Motor neuron (in vitro differentiated cells): ENCODE measurements around the gene IREB2. TPM values are rescaled to one million over a fixed set of nuclear protein-coding genes. Genes with fewer than 3 reads are reported as not detected.

Experiments
- ATAC-seq, 8 experiments: fragments of 200-7000 bp; cut with Tn5 transposase; replicated peaks in 6 of 8; 2 replicates each; pipeline ENCODE4 v1.8.0; 2021; ENCODE audit warnings: mild to moderate bottlenecking in 8 of 8, moderate library complexity in 8 of 8
- H3K27ac ChIP-seq, 2 donors: fragments of 250-450 bp; sonication (Bioruptor Pico); 2 replicates each; pipeline ENCODE4 v1.9.0; 2021; ENCODE audit warnings: antibody characterized with exemption in 2 of 2, mild to moderate bottlenecking in 2 of 2, moderate library complexity in 1 of 2
- H3K4me1 ChIP-seq, 2 donors: fragments of 250-450 bp; sonication (Bioruptor Pico); replicated peaks in 1 of 2; 2 replicates each; pipeline ENCODE4 v1.6.1; 2021; ENCODE audit warnings: antibody characterized with exemption in 2 of 2, mild to moderate bottlenecking in 2 of 2, moderate library complexity in 1 of 2
- H3K4me3 ChIP-seq, 5 donors: fragments of 250-450 bp; sonication (Bioruptor Pico); 2 replicates each; pipeline ENCODE4 v1.9.0; 2021; ENCODE audit warnings: antibody characterized with exemption in 5 of 5, mild to moderate bottlenecking in 5 of 5, moderate library complexity in 4 of 5
- WGBS, 10 experiments: fragments of 450-650 bp; shearing (Covaris generic); methylation state at CpG; one replicate each; pipeline ENCODE4 v1.0.0; 2022; 5-methylcytosine and 5-hydroxymethylcytosine counted together
- in situ Hi-C, 9 experiments: fragments of 400-800 bp; cut with MboI; loops; one replicate each; pipeline ENCODE4 v1.15.0; 2021; ENCODE audit warnings: low sequenced_read_pairs in 9 of 9, low pct_unique_long_range_greater_than_20kb in 2 of 9; ENCODE audit not compliant: unreplicated experiment in 9 of 9
- total RNA-seq, 8 experiments: library from RNA; unstranded; fragments of 300-600 nt; gene quantifications; 2 replicates each; pipeline versions ENCODE4 v1.2.3 to v1.2.4, GENCODE V29; 2022

The IREB2 gene
- total RNA-seq, 8 experiments from 2014 or later: 27.1 to 74.6 (median 33.3) TPM

DNA sequence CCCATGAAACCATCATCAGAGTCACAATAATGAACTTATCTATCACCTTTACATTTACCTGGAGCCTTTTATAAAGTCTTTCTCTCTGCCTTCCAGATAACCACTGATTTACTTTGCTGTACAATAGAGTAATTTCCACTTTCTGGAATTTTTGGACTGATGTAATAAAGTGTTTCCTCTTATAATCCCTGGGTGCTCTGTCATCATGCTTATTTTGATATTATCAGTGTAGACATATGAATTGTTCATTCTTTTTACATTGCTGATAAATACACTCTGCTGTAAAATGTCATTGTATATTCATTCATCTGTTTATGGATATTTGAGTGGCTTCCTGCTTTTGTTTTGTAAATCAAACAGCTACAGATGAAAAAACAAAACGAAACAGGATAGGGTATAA lies 27.0 kb upstream of the IREB2 start:
- in situ Hi-C loops: loop anchor here in 3 of 9 experiments (10.0 to 25.0 kb wide), 2 partner anchors 96 to 99 kb away; no protein-coding TSS in a partner anchor
- 0 to 50% (median 25%) methylated on average over 1 of the region's 1 CpG; no CpG with 5 or more reads in 3 of the 10 experiments for WGBS, 10 experiments

DNA sequence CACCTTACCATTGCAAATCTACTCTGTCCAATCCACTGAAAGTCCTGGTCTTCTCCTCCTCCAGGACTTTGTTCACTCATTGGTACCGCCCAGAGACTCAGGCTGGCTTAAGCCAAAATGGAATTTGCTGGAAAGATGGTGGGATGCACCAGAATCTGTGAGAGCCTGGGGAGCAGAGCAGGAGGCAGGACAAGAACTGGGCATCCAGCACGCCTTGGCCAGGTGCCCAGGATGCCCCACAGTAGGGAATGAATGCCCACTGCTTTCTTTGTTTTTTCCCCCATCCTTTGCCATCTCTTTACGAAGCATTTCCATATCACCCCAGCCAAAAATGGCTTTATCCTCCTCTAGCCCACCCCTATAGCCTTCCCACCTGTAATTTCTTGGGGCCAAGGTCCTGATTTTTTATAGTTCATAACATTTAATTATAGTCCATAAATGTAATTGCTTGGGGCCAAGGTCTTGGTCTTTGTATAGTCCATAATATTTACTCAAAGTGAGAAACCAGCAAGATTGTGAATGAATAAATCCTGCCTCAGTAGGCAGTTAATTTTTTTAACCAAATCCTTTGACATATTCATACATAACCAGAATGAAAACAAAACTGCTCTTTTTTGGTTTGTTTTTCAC lies 23.3 kb upstream of the IREB2 start:
- no peak for ATAC-seq
- in situ Hi-C loops: loop anchor here in 3 of 9 experiments (10.0 to 25.0 kb wide), 2 partner anchors 100 to 102 kb away; no protein-coding TSS in a partner anchor
- H3K27ac ChIP-seq: no peak overlapping the region
- 13 to 100% (median 81%) methylated on average over 1 to 3 of the region's 3 CpGs for WGBS, 10 experiments
- peaks cover 12 to 35% of the 10 kb centered on the region in 2 donors for H3K4me1 ChIP-seq
- no peak overlapping the region for H3K4me3 ChIP-seq

More for the DNA sequence above, 27.0 kb upstream of the IREB2 start:
- Histone ChIP-seq H3K4me1 (peaks cover 7 to 16% of the 10 kb centered on the region in 2 donors), H3K4me3 (no peak overlapping the region), H3K27ac (no peak overlapping the region)
- peak in 2 of 8 experiments; percentile 12 to 41 for ATAC-seq

DNA sequence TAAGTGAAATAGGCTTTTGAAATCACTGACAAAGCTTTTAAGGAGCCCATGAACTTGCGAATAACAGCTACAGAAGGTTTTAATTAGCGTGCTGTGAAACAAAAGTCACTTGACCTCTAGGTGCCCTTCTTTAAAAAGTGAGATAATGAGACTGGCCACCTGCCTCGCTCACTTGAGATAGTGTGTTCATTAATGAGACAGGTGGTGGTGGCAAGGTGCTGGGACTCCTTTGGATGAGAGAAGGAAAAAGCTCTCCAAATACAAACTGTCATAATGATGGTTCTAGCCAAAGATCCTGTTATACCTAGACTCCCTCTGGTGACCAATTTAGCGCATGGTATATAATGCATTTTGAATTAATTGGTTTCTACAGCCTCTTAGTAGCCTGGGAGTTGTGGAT lies 22.7 kb upstream of the IREB2 start:
- in situ Hi-C loops: loop anchor here in 3 of 9 experiments (10.0 to 25.0 kb wide), 2 partner anchors 100 to 103 kb away; no protein-coding TSS in a partner anchor
- Histone ChIP-seq H3K4me1 (peaks cover 12 to 35% of the 10 kb centered on the region in 2 donors), H3K27ac (no peak overlapping the region), H3K4me3 (no peak overlapping the region)
- ATAC-seq: peak in 7 of 8 experiments; percentile 22 to 71 (median 31)
- 0 to 92% (median 50%) methylated on average over 1 to 4 of the region's 4 CpGs for WGBS, 10 experiments

DNA sequence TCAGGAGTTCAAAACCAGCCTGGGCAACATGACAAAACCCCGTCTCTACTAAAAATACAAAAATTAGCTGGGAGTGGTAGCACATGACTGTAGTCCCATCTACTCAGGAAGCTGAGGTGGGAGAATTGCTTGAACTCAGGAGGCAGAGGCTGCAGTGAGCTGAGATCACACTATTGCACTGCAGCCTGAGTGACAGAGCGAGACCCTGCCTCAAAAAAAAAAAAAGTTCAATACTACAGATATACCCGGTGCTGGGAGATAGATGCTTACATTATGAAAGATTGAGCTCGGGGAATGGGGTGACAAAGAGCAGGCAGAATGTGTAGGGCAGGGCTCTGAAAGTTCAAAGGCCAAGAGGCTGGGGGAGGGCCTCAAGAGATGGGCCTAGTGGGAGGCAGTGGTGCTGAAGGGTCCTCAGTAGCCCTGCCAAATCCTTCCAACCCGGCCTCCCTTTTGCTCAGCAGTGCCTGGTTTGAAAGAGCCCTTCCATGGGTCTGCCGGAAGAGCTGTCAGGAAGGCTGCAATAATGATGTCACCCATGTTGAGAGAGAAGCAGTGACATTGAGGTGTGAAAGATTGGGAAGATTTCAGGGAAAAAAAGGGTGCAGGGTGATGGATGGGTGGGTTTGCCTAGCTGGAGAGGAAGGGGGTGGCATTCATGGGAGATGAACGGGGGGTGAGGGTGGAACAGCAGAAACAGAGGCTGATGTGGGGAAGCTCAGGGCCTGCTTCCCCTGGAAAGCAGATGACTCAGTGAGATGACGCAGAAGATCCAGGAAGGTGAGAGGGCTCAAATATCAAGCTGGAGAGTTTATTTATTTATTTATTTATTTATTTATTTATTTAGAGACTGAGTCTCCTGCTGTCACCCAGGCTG lies 20.0 kb upstream of the IREB2 start:
- ATAC-seq: peak in 5 of 8 experiments; percentile 70 to 79 (median 76)
- WGBS, 10 experiments: 27 to 100% (median 59%) methylated on average over 1 to 5 of the region's 8 CpGs; no CpG with 5 or more reads in 2 of the 10 experiments
- H3K4me1 ChIP-seq: peaks cover 12 to 32% of the 10 kb centered on the region in 2 donors
- peak overlapping the region in 1 of 2 donors; percentile 59 for H3K27ac ChIP-seq
- in situ Hi-C loops: loop anchor here in 3 of 9 experiments (10.0 to 25.0 kb wide), 2 partner anchors 103 to 106 kb away; no protein-coding TSS in a partner anchor
- H3K4me3 ChIP-seq: no peak overlapping the region

DNA sequence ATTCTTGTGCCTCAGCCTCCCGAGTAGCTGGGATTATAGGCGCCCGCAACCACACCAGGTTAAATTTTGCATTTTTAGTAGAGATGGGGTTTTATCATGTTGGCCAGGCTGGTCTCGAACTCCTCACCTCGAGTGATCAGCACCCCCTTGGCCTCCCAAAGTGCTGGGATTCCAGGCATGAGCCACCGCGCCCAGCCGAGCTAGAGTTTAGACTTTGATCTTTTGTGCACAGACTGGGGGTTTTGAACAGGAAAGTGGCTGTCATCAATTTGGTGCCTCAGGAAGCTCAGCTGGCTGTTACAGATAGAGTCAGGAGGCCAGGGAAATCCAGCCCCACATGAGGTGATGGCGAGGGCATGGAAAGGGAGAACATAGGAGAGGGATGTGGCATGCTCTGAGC lies 19.3 kb upstream of the IREB2 start:
- ATAC-seq: no peak
- Histone ChIP-seq H3K4me3 (no peak overlapping the region), H3K4me1 (peaks cover 12 to 32% of the 10 kb centered on the region in 2 donors), H3K27ac (no peak overlapping the region)
- in situ Hi-C loops: loop anchor here in 3 of 9 experiments (10.0 to 25.0 kb wide), 2 partner anchors 104 to 106 kb away; no protein-coding TSS in a partner anchor
- 40 to 100% (median 83%) methylated on average over 1 to 5 of the region's 9 CpGs; no CpG with 5 or more reads in 4 of the 10 experiments for WGBS, 10 experiments

- no peak overlapping the region for H3K27ac ChIP-seq
- H3K4me3 ChIP-seq: no peak overlapping the region
- in situ Hi-C loops: loop anchor here in 3 of 9 experiments (10.0 to 25.0 kb wide), 2 partner anchors 105 to 107 kb away; no protein-coding TSS in a partner anchor
- 45 to 93% (median 64%) methylated on average over 1 to 3 of the region's 3 CpGs; no CpG with 5 or more reads in 2 of the 10 experiments for WGBS, 10 experiments
- ATAC-seq: no peak
- peaks cover 12 to 32% of the 10 kb centered on the region in 2 donors for H3K4me1 ChIP-seq
These were observed 18.6 kb upstream of the IREB2 start for GRCh38 chr15:78419367-78419766.

GRCh38 chr15:78420220-78420619 lies 17.8 kb upstream of the IREB2 start:
- in situ Hi-C loops: loop anchor here in 6 of 9 experiments (10.0 to 25.0 kb wide), 3 partner anchors 105 to 115 kb away; no protein-coding TSS in a partner anchor
- Histone ChIP-seq H3K4me3 (no peak overlapping the region), H3K27ac (no peak overlapping the region), H3K4me1 (peaks cover 11 to 30% of the 10 kb centered on the region in 2 donors)
- WGBS, 10 experiments: 80 to 100% (median 94%) methylated on average over 1 to 4 of the region's 4 CpGs; no CpG with 5 or more reads in 2 of the 10 experiments
- no peak for ATAC-seq

- peaks cover 6 to 25% of the 10 kb centered on the region in 2 donors for H3K4me1 ChIP-seq
- in situ Hi-C loops: loop anchor here in 6 of 9 experiments (10.0 to 25.0 kb wide), 3 partner anchors 106 to 116 kb away; no protein-coding TSS in a partner anchor
- 25 to 93% (median 85%) methylated on average over 1 to 7 of the region's 8 CpGs; no CpG with 5 or more reads in 6 of the 10 experiments for WGBS, 10 experiments
- peak in 1 of 8 experiments; percentile 15 for ATAC-seq
- H3K27ac ChIP-seq: no peak overlapping the region
- H3K4me3 ChIP-seq: no peak overlapping the region
These were observed 17.2 kb upstream of the IREB2 start for GRCh38 chr15:78420766-78421165.

DNA sequence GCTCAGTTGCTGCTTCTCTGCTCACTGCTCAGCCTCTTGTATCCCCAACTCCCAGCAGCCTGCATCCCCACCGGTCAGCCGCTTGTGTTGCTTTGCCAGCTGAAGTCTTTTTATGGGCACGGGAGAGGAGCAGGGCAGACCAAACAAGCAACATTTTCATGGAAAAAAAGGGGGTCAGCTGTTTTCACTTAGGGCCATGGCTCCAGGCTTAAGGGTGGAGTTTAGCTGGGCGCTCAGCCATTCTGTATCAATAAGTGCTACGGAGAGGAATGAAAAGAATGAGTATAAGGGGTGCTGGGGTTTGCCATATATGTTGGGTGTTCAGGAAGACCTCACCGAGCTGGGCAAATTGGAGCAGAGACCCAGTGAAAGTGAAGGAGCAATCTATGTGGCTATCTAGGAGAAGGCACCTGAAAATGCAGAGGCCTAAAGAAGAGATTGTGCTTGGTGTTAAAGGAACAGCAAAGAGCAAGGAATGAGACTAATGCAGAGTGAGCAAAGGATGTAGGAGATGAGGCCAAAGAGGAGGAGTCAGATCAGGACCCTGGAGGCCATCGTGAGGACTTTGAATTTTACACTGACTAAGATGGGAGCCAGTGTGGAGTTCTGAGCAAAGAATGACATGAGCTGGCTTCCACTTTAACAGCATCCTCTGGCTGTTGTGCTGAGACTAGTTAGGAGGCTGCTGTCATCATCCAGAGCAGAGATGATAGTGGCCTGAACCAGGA lies 16.6 kb upstream of the IREB2 start:
- peaks cover 5 to 18% of the 10 kb centered on the region in 2 donors for H3K4me1 ChIP-seq
- 0 to 100% (median 79%) methylated on average over 1 to 5 of the region's 7 CpGs; no CpG with 5 or more reads in 2 of the 10 experiments for WGBS, 10 experiments
- peak in 3 of 8 experiments; percentile 72 to 85 (median 83) for ATAC-seq
- no peak overlapping the region for H3K27ac ChIP-seq
- H3K4me3 ChIP-seq: no peak overlapping the region
- in situ Hi-C loops: loop anchor here in 6 of 9 experiments (10.0 to 25.0 kb wide), 3 partner anchors 107 to 117 kb away; no protein-coding TSS in a partner anchor

- no peak overlapping the region for H3K4me3 ChIP-seq
- peaks cover 5 to 7% of the 10 kb centered on the region in 2 donors for H3K4me1 ChIP-seq
- in situ Hi-C loops: loop anchor here in 6 of 9 experiments (10.0 to 25.0 kb wide), 3 partner anchors 108 to 118 kb away; no protein-coding TSS in a partner anchor
- H3K27ac ChIP-seq: no peak overlapping the region
- 0 to 59% (median 34%) methylated on average over 1 to 11 of the region's 12 CpGs for WGBS, 10 experiments
- peak; percentile 42 to 86 (median 59) for ATAC-seq
These were observed 15.3 kb upstream of the IREB2 start for GRCh38 chr15:78422571-78423340.

DNA sequence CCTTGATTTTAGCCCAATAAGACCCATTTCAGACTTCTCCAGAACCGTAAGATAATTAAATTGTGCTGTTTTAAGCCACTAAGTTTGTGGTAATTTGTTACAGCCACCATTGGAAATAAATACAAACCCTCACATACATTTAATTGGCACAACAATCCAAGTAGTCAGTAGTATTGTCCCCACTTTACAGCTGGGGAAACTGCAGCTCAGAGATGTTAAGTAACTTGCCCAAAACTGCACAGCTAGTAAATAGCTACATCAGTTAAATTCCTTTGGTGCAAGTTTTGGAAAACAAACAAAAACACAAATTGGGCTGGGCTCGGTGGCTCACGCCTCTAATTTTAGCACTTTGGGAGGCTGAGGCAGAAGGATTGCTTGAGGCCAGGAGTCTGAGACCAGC lies 13.3 kb upstream of the IREB2 start:
- in situ Hi-C loops: loop anchor here in 6 of 9 experiments (10.0 to 25.0 kb wide), 3 partner anchors 110 to 120 kb away; no protein-coding TSS in a partner anchor
- Histone ChIP-seq H3K4me1 (peaks cover 3 to 4% of the 10 kb centered on the region in 2 donors), H3K4me3 (no peak overlapping the region), H3K27ac (no peak overlapping the region)
- WGBS, 10 experiments: 0 to 93% (median 60%) methylated on average over 1 to 3 of the region's 3 CpGs; no CpG with 5 or more reads in 4 of the 10 experiments
- ATAC-seq: no peak
